ENCODE measurements around the gene IL12RB1. TPM values are rescaled to one million over a fixed set of nuclear protein-coding genes. Genes with fewer than 3 reads are reported as not detected.
"Not testable (repeated sequence)": the region's sequence is repeated elsewhere in the genome, so short reads cannot be mapped to it uniquely, and the experiment has no call there.

Gene IL12RB1
- total RNA-seq, 2 donors from 2014 or later = 0.98 to 3.9 TPM

- ATAC-seq = peak; percentile 98
- peak; percentile 85 to 92 for DNase-seq
- intact Hi-C loops (cut with DNase I, micrococcal nuclease) = no loop called here
These were observed 10.7 kb upstream of the IL12RB1 start, which contains the start of gene MAST3 for GRCh38 chr19:18097217-18097992. MAST3 (plus strand) TSS chr19:18097778; CDS start chr19:18097793, 15 bp downstream.

DNA sequence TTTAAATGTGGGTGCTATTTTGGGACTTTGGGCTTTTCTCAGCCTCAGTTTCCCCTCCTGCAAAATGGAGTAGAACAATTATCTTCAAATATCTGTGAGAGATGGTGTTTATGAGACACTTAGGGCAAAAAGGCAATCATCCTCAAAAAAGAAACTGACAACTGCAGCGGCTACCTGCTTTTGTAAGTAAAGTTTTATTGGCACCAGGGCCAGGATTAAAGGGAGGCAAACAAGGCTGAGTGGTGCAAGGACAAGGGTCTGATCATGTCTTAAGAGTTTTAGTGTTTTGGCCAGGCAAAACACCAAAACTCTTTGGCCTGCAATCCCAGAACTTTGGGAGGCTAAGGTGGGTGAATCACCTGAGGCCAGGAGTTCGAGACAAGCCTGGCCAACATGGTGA is 9.5 kb upstream of the IL12RB1 start:
- intact Hi-C loops (cut with DNase I, micrococcal nuclease) = no loop called here
- no peak for ATAC-seq
- no peak for DNase-seq

- DNase-seq (no peak), ATAC-seq (no peak)
- intact Hi-C loops (cut with DNase I, micrococcal nuclease) = no loop called here
These were observed 6.9 kb upstream of the IL12RB1 start for GRCh38 chr19:18093439-18094161.

- intact Hi-C loops (cut with DNase I, micrococcal nuclease) = no loop called here
These were observed 4.5 kb upstream of the IL12RB1 start for GRCh38 chr19:18091217-18091608.

GRCh38 chr19:18090545-18091216 is 3.9 kb upstream of the IL12RB1 start:
- DNase-seq (no peak), ATAC-seq (no peak)
- intact Hi-C loops (cut with DNase I, micrococcal nuclease) = no loop called here

More at GRCh38 chr19:18091217-18091608, 4.5 kb upstream of the IL12RB1 start:
- peak; percentile 64 to 72 for DNase-seq
- ATAC-seq = peak; percentile 50

- ATAC-seq = no peak
- DNase-seq = no peak
- intact Hi-C loops (cut with DNase I, micrococcal nuclease) = no loop called here
These were observed 3.0 kb upstream of the IL12RB1 start for GRCh38 chr19:18089726-18090125.

DNA sequence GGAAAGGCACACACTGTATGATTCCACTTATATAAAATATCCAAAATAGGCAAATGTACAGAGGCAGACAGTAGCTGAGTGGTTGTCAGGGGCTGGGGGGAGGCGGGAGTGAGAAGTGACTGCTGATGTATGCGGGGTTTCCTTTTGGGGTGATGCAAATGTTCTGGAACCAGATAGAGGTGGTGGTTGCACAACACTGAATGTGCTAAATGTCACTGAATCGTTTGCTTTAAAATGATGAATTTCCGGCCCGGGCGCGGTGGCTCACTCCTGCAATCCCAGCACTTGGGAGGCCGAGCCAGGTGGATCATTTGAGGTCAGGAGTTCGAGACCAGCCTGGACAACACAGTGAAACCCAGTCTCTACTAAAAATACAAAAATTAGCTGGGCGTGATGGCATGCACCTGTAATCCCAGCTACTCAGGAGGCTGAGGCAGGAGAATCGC is 2.4 kb upstream of the IL12RB1 start:
- DNase-seq = peak in 1 of 2 donors; percentile 45
- ATAC-seq = peak; percentile 26
- intact Hi-C loops (cut with DNase I, micrococcal nuclease) = not testable (repeated sequence)

DNA sequence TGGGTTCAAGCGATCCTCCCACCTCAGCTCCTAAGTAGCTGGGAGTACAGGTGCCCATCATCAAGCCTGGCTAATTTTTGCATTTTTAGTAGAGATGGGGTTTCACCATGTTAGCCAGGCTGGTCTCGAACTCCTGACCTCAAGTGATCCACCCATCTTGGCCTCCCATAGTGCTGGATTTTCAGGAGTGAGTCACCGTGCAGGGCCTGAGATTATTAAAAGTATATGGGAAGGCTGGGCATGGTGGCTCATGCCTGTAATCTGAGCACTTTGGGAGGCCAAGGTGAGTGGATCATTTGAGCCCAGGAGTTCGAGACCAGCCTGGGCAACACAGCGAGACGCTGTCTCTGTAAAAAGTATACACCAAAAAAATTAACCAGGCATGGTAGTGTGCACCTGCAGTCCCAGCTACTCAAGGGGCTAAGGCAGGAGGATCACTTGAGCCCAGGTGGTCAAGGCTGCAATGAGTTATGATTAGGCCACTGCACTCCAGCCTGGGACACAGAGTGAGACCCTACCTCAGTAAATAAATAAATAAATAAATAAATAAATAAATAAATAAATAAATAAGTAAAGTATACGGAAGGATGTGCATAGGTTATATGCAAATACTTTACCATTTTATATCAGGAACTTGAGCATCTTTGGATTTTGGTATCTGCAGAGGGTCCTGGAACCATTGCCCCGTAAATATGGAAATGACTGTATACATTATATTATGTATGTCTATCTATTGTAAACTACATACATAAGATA is 854 bp downstream of the IL12RB1 start:
- intact Hi-C loops (cut with DNase I, micrococcal nuclease) = no loop called here
- ATAC-seq (no peak), DNase-seq (no peak)

- ATAC-seq (no peak), DNase-seq (no peak)
- intact Hi-C loops (cut with DNase I, micrococcal nuclease) = no loop called here
These were observed 2.6 kb downstream of the IL12RB1 start for GRCh38 chr19:18083929-18084684.

GRCh38 chr19:18074192-18074591 is 12.5 kb downstream of the IL12RB1 start:
- intact Hi-C loops (cut with DNase I, micrococcal nuclease) = no loop called here
- ATAC-seq = no peak

GRCh38 chr19:18073197-18073596 is 13.5 kb downstream of the IL12RB1 start:
- intact Hi-C loops (cut with DNase I, micrococcal nuclease) = no loop called here
- DNase-seq = no peak
- no peak for ATAC-seq

More at GRCh38 chr19:18074192-18074591, 12.5 kb downstream of the IL12RB1 start:
- DNase-seq = no peak

DNA sequence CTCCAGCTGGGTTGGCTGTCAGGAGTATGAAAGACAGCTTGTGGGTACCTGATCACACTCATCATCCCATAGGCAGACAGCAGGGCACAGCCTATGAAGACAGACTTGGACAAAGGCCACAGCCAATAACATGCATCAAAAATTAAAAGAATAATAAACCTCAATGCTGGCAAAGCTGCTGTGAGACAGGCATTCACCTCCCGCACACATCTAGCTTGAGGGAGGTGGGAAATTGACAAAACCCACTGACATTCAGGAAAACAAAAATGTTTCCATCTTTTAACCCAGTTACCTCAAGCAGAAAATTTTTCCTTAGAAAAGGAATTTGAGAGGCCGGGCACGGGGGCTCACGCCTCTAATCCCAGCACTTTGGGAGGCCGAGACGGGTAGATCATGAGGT is 14.4 kb downstream of the IL12RB1 start:
- no peak for ATAC-seq
- intact Hi-C loops (cut with DNase I, micrococcal nuclease) = no loop called here

GRCh38 chr19:18070181-18070580 is 16.6 kb downstream of the IL12RB1 start:
- intact Hi-C loops (cut with DNase I, micrococcal nuclease) = no loop called here
- no peak for DNase-seq
- no peak for ATAC-seq

More for the DNA sequence above, 14.4 kb downstream of the IL12RB1 start:
- DNase-seq = no peak

DNA sequence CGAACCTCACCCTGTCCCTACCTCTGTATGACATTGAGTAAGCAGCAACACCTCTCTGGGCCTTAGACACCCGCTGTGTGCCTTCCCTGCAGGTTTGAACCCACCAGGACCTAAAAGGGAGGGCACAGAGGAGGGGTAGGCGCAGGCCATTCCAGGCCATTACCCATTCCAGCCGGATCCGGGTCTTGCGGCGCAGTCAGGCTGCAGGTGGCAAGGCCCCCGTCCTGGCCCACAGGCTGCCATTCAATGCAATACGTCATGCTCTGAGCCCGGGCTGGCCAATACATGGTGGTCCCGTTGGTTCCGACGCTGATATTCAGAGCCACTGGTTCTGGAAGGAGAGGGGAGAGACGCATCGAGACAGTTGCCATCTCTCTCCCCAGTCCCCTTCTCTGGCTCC is 17.4 kb downstream of the IL12RB1 start:
- DNase-seq = no peak
- intact Hi-C loops (cut with DNase I, micrococcal nuclease) = no loop called here
- ATAC-seq = no peak

DNA sequence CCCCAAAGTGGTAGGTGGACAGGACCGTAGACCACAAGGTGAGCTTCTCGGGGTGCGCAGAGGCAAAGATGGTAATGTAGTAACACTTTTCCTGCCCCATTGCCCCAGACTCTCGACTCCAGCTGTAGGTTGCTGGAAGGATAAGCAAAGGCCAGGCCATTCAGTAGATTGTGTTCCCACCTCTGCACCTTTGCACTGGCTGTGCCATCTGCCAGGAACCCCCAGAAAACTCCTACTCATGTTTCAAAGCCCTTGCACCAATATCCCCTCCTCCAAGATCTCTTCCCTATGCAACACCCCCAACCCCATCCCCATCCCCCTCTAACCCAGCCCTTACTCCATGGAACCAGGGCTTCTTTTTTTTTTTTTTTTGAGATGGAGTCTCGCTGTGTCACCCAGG is 18.3 kb downstream of the IL12RB1 start:
- intact Hi-C loops (cut with DNase I, micrococcal nuclease) = no loop called here
- no peak for DNase-seq
- no peak for ATAC-seq

GRCh38 chr19:18065173-18065495 is 21.6 kb downstream of the IL12RB1 start:
- intact Hi-C loops (cut with DNase I, micrococcal nuclease) = no loop called here
- no peak for DNase-seq
- no peak for ATAC-seq

DNA sequence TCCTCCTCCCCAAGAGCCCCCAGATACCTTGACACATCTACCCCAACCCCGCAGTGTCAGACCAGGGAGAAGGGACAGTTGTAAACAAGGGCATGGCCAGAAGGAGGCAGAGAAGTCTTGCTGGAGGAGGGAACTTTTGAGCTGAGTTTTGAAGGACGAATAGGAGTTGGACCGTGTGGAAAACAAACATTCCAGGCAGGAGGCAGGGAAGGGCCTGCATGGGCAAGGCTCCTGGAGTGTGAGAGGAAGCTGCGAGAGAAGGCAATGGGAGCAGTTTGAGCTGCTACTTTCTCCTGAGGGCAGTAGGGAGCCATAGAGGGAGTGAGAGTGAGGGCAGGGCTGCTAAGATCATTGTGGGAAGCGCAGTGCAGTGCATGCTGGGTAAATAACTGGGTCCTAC is 23.3 kb downstream of the IL12RB1 start:
- ATAC-seq (no peak), DNase-seq (no peak)
- intact Hi-C loops (cut with DNase I, micrococcal nuclease) = no loop called here

GRCh38 chr19:18062028-18062427 is 24.7 kb downstream of the IL12RB1 start:
- no peak for DNase-seq
- no peak for ATAC-seq
- intact Hi-C loops (cut with DNase I, micrococcal nuclease) = no loop called here
